Neural cell (in vitro differentiated cells): ENCODE measurements around the gene PPIC.

ENCODE experiments used
- CTCF ChIP-seq: fragments of 450-650 bp; IDR thresholded peaks from 2 replicates; pipeline ENCODE4 v1.5.1; 2014; ENCODE audit warnings: antibody characterized with exemption, mild to moderate bottlenecking, moderate library complexity; ENCODE audit not compliant: poor library complexity, severe bottlenecking
- EP300 ChIP-seq: fragments of 450-650 bp; conservative IDR thresholded peaks from 2 replicates; pipeline ENCODE4 v1.6.1; 2014; ENCODE audit warnings: antibody characterized with exemption, mild to moderate bottlenecking, moderate library complexity; ENCODE audit not compliant: poor library complexity, severe bottlenecking
- EZH2 ChIP-seq: fragments of 200-600, 300-800 bp; shearing (Covaris generic), sonication (generic); IDR thresholded peaks from 2 replicates; pipeline ENCODE4 v1.6.1; 2014; ENCODE audit warnings: antibody characterized with exemption, low read length, borderline replicate concordance, mild to moderate bottlenecking; ENCODE audit not compliant: insufficient read depth, poor library complexity, severe bottlenecking
- MXI1 ChIP-seq: fragments of 450-650 bp; conservative IDR thresholded peaks from 2 replicates; pipeline ENCODE4 v1.6.1; 2014; ENCODE audit warnings: antibody characterized with exemption, mild to moderate bottlenecking; ENCODE audit not compliant: poor library complexity, severe bottlenecking
- POLR2AphosphoS5 ChIP-seq: IDR thresholded peaks from 2 replicates; pipeline ENCODE4 v1.6.1; 2012
- REST ChIP-seq: IDR thresholded peaks from 2 replicates; pipeline ENCODE4 v1.6.1; 2012; ENCODE audit warnings: borderline replicate concordance

DNA sequence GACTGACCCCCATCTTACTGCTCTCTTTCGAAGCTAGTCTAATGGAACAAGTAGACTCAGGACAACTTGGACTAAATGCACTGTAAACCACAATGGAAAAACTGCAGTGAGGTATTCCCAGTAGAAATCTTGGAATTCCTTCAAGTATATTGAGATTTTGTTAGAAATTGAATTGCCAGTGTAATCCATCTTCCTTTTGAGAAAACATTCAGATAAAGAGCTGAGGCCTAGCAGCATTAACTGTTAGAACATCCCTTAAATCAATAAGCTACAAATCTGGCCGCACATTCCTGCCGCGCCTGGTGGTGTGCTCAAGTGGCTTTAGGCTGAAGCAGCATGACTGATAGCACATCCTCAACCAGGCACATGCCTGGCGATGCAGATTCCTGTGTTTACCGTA is 29.3 kb downstream of the PPIC start:
- TF ChIP-seq CTCF: no peak
- TF ChIP-seq EP300: no peak
- TF ChIP-seq EZH2: no peak
- no peak for TF ChIP-seq REST
- no peak for TF ChIP-seq POLR2AphosphoS5
- no peak for TF ChIP-seq MXI1
